Occipital lobe (tissue), 3 donors: ENCODE measurements around the gene GDPD5. TPM values are rescaled to one million over a fixed set of nuclear protein-coding genes. Genes with fewer than 3 reads are reported as not detected.

Experiments
- DNase-seq: peaks from one replicate; lab custom pipeline; 2025; lab: John Stamatoyannopoulos, UW
- small RNA-seq: library from RNA; depleted of rRNA; stranded (forward); fragments of <200 nt; gene quantifications from one replicate; pipeline ENCODE3, GENCODE V24; 2014
- total RNA-seq: library from RNA; depleted of rRNA; stranded (reverse); fragments of >200 nt; gene quantifications from one replicate; pipeline ENCODE4 v1.2.3, GENCODE V29; 2014

GDPD5 gene
- total RNA-seq, 1 donor from 2014 or later = 9.8 TPM

GRCh38 chr11:75402002-75402773, 123.6 kb downstream of the GDPD5 start:
- no peak for DNase-seq

- DNase-seq = no peak
These were observed 125.4 kb downstream of the GDPD5 start for GRCh38 chr11:75400146-75400865.

GRCh38 chr11:75399344-75400145, 126.2 kb downstream of the GDPD5 start, which contains the start of gene RPS3:
RPS3 (plus strand) TSS chr11:75399518; CDS start chr11:75399548, 30 bp downstream.
- peak; percentile 89 for DNase-seq

GRCh38 chr11:75398906-75399305, 126.8 kb downstream of the GDPD5 start:
- no peak for DNase-seq

GRCh38 chr11:75394085-75394840, 131.5 kb downstream of the GDPD5 start:
- no peak for DNase-seq

GRCh38 chr11:75389925-75390324, 135.8 kb downstream of the GDPD5 start:
- no peak for DNase-seq

GRCh38 chr11:75389276-75389605, 136.5 kb downstream of the GDPD5 start:
- no peak for DNase-seq

- peak; percentile 21 for DNase-seq
These were observed 137.1 kb downstream of the GDPD5 start for GRCh38 chr11:75388386-75389275.

GRCh38 chr11:75387736-75388294, 137.9 kb downstream of the GDPD5 start:
- no peak for DNase-seq

- no peak for DNase-seq
These were observed 138.7 kb downstream of the GDPD5 start for GRCh38 chr11:75386942-75387630.

Small RNAs within 50 kb of the gene (small RNA-seq; reads per million reads assigned to genes)
- gene SNORD15A = not detected
- 75.6 reads per million, percentile 96 among the genes with 10 or more reads in this experiment for gene SNORD15B

Other genes with a start within 250 kb of the GDPD5 start
- gene ARRB1, start 174.3 kb downstream of the GDPD5 start, total RNA-seq = 55.4 TPM
- gene RPS3, start 126.4 kb downstream of the GDPD5 start, total RNA-seq = 1,342 TPM
- gene KLHL35, start 92.7 kb downstream of the GDPD5 start, total RNA-seq = 28.5 TPM
- gene SERPINH1, start 36.3 kb upstream of the GDPD5 start, total RNA-seq = 29.3 TPM
- gene MAP6, start 143.1 kb upstream of the GDPD5 start, total RNA-seq = 83.6 TPM
- not detected for gene MOGAT2, start 191.9 kb upstream of the GDPD5 start, total RNA-seq
- 4.4 TPM for gene DGAT2, start 242.8 kb upstream of the GDPD5 start, total RNA-seq